GM18951 (cell line): Measurements from ENCODE around the gene SPDYE16.
"Not testable (repeated sequence)": the region's sequence is repeated elsewhere in the genome, so short reads cannot be mapped to it uniquely, and the experiment has no call there.

Experiments used
- POLR2A ChIP-seq: IDR thresholded peaks from 4 replicates; pipeline ENCODE4 v1.6.1; 2011; ENCODE audit warnings: mild to moderate bottlenecking; ENCODE audit not compliant: insufficient read length, insufficient read depth; ENCODE audit errors: extremely low read depth
- in situ Hi-C: fragments of 300-500 bp; cut with MboI; formaldehyde crosslinking; loops from one replicate; pipeline ENCODE4 v1.12.0; 2022; ENCODE audit warnings: low sequenced_read_pairs, mixed read lengths, inconsistent platforms; ENCODE audit not compliant: unreplicated experiment

SPDYE16 gene

DNA sequence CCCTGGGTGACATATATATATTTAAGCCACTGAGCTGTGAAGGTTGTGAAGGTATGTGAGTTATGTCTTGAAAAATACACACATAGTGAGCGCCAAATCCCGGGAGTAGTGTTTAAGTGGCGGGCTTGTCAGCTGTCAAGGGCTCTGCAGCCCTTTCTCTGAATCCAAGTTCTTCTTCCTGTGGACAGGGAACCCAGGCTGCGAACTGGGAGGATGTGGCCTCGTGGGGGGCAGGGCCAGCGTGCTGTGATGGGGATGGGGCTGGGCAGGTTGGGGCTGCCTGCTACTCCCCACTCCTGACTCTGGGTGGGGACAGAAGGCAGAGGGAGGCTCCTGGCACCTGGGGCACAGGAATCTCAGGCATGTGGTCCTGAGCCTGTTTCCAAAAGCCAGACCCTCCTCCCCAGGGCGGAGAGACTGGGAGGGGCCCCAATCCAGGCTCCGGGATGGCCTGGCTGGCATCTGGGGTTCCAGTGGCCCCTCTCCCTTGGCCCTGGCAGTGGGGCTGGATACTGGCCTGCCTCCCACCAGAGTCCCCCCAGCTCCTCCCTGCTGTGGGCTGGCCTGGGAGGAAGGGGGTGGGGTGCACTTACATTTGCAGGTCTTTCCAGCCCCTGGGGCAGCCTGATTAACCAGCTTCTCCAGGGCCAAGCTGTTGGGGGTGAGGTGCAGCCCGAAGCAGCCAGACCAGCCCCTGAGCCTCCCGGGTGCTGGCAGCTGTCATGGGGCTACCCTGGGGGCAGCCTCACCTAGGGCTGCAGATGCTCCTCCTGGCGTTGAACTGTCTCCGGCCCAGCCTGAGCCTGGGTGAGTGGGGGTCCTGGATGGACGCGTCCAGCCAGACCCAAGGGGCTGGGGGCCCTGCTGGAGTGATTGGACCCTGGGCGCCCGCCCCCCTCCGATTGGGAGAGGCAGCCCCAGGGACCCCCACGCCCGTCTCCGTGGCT lies 32.9 kb downstream of the SPDYE16 start, which contains the start of gene UPK3B:
Gene UPK3B (plus strand): TSS at position 622 of the 947 bp plus-strand sequence. CDS start 101 bp downstream, at position 723.
- in situ Hi-C loops = loop anchor here (10.0 to 25.0 kb wide), 3 partner anchors 98 to 998 kb away; partner anchors contain the start of genes SSC4D and ZP3
- no peak for TF ChIP-seq POLR2A

DNA sequence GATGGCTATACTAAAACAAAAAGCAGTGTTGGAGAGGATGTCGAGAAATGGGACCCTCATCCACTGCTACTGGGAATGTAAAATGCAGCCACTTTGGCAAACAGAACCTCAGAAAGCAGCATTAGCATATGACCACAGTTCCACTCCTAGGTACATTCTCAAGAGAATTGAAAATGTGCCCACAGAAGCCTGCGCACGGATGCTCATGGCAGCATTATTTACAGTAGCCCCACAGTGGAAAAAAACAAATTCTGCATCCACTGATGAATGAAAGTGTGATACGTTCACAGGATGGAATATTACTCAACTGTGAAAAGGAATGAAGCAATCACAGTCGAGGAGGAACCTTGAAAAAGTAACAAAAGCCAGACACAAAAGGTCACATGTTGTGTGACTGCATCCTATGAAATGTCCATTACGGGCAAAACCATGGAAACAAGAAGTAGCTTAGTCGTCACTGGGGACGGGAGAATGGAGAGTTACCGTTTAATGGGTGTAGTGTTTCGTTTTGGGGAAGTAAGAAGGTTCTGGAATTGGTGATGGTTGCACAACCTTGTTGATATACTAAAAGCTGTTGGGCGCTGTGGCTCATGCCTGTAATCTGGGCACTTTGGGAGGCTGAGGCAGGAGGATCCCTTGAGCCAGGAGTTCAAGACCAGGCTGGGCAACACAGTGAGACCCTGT lies 35.2 kb downstream of the SPDYE16 start:
- in situ Hi-C loops = loop anchor here (10.0 to 25.0 kb wide), 3 partner anchors 96 to 996 kb away; partner anchors contain the start of genes SSC4D and ZP3
- TF ChIP-seq POLR2A = no peak

DNA sequence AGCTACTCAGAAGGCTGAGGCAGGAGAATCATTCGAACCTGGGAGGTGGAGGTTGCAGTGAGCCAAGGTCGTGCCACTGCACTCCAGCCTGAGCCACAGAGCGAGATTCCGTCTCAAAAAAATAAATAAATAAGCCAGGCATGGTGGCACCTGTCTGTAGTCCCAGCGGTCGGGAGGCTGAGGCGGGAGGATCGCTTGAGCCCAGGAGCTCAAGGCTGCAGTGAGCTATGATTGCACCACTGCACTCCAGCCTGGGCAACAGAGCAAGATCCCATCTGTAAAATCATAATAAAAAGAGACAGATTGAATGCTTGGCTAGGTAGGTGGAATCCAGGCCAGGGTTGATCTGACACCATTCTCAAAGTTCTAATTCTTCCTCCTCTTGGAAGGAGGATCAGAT lies 36.5 kb downstream of the SPDYE16 start:
- in situ Hi-C loops = loop anchor here (10.0 to 25.0 kb wide), 3 partner anchors 94 to 994 kb away; partner anchors contain the start of genes SSC4D and ZP3

DNA sequence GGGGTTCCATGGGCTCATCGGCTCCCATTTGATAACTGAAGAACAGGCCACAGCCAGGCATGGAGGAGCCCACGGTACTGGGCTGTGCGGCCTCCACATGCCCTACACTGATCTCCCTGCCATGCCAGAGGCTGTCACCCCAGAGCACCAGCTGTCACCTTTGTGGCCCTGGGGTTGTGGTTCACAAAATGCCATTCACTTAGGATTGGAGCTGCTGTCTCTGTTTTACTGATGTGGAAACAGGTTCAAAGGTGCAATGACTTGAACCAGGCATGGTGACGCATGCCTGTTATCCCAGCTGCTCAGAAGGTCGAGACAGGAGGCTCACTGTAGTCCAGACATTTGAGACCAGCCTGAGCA lies 37.0 kb downstream of the SPDYE16 start:
- no peak for TF ChIP-seq POLR2A
- in situ Hi-C loops = loop anchor here (10.0 to 25.0 kb wide), 3 partner anchors 94 to 994 kb away; partner anchors contain the start of genes SSC4D and ZP3

DNA sequence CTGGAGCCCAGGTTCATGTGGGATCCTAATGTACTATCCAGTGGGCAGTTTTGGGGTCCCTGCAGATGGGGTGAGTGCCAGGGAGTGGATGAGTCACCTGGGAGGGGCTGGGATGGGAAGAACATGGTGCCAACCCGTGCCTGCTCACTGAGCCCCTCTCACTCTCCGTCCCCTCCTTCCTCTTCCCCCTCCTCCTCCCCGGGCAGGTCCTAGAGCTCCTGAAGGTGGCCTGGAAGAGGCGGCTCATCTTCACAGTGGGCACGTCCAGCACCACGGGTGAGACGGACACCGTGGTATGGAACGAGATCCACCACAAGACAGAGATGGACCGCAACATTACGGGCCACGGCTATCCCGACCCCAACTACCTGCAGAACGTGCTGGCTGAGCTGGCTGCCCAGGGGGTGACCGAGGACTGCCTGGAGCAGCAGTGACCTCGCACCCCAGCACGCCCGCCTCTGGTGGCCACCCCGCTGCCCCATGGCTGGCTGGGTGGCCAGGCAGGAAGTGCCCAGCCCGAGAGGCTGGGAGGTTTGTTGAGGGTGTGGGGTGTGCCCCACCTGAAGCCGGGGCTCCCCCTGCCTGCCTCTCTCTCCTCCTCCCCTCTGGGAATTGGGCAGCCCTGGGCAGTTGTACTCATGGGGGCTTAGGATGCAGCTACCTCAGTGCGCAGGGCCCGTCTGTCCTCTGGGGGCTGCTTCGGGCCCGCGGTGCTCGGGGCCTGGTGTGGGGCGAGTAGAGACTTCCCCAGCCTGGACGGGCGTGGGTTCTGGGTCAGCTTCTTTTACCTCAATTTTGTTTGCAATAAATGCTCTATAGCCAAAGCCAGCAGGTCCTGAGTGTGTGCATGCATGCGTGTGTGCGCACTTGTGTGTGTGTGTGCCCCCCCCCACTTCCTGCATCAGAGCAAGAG lies 37.7 kb downstream of the SPDYE16 start:
- in situ Hi-C loops = loop anchor here (10.0 to 25.0 kb wide), 3 partner anchors 93 to 993 kb away; partner anchors contain the start of genes SSC4D and ZP3

DNA sequence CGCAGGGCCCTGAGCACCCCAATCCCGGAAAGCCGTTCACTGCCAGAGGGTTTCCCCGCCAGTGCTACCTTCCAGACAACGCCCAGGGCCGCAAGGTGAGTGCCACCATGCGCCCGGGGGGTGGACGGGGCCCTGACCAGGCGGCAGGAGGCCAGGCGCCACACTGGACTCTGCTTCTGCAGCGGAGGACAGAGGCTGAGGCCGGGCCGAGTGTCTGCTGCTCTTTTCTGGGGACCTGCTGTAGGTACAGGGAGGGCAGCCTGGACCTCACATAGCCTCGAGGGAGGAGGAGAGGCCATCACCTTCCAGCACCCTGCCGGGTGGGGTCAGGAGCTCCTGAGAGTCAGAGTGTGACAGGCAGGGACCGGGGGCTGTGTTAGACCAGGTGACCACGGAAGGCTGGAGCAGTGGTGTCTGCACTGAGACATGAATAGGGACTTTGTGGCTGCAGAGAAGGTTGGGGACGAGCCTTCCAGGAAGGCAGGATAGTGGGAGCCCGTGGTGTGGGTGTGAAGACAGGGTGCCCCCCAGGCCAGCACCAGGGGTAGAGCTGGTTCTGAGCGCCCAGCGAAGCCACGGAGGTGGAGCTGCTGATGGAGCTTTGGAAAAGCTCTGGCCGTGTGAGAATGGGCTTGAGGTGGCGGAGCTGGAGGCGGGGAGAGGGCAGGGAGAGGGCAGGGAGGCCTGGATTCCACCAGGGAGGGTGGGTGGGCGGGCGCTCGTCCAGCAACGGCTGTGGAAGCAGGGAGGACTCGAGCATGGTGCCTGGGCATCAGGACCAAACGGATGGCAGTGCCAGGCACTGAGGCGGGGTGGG lies 38.5 kb downstream of the SPDYE16 start:
- in situ Hi-C loops = loop anchor here (10.0 to 25.0 kb wide), 3 partner anchors 92 to 992 kb away; partner anchors contain the start of genes SSC4D and ZP3

More for the DNA sequence above, 37.7 kb downstream of the SPDYE16 start:
- no peak for TF ChIP-seq POLR2A

DNA sequence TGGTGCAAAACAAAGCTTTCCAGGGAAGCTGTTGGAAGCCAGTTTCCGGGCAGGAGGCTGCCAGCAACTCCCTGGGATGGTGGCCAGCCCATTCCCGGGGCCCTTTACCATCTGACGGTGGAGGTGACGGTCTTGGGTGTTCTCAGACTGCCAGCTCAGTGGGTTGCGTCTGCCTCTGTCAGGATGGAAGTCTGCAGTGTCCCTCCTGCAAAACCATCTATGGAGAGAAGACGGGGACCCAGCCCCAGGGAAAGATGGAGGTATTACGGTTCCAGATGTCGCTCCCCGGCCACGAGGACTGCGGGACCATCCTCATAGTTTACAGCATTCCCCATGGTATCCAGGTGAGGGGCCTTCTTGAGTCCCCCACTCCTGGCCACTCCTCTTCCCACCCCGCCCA lies 39.9 kb downstream of the SPDYE16 start:
- in situ Hi-C loops = loop anchor here (10.0 to 25.0 kb wide), 3 partner anchors 91 to 991 kb away; partner anchors contain the start of genes SSC4D and ZP3

DNA sequence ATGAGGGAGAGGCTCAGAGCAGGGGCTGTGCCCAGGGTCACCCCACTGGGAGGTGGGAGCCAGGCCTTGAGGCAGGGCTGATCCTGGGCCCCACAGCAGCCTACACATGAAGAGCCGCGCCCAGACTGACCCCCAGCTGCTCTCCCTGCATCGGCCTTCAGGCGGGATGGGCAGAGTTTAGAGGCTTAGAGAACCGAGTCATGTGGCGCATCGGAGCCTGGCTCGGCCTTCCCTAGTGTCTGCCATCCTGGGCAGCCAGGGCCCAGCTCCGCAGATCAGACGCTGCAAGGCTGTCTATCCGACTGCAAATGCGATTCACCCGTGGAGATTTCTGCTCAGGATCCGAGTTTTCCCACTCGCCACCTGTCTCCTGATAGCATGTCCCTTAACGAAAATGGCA lies 40.3 kb downstream of the SPDYE16 start:
- in situ Hi-C loops = loop anchor here (10.0 to 25.0 kb wide), 3 partner anchors 91 to 991 kb away; partner anchors contain the start of genes SSC4D and ZP3

DNA sequence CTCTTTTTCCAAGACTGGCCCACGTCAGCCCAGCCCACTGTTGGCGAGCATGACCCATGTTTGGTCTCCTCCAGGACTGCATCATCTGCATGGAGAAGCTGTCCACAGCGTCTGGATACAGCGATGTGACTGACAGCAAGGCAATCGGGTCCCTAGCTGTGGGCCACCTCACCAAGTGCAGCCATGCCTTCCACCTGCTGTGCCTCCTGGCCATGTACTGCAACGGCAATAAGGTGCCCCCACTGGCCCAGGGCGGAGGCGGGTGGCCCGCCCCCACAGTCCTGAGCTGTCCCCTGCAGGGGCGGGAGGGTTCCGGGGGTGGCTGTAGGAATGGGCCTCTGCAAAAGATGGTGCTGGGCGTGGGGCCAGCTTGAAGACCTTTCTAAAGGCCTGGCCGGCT lies 40.9 kb downstream of the SPDYE16 start:
- in situ Hi-C loops = loop anchor here (10.0 to 25.0 kb wide), 3 partner anchors 90 to 990 kb away; partner anchors contain the start of genes SSC4D and ZP3

DNA sequence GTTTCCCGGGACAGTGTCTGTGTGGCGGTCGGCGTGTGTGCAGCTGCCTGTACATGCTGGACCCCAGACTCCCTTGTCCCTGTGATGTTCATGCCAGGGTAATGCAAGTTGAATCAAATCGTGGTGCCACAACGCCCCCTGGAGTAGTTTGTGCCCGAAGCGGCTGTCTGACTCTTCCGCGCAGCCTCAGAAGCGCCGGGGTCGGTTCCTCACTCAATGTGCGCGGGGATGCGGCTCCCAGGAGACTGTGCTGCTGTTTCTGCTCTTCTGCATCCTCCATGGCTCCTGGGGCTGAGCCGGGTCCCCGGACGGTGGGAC lies 43.2 kb downstream of the SPDYE16 start:
- in situ Hi-C loops = loop anchor here (10.0 to 25.0 kb wide), 3 partner anchors 88 to 988 kb away; partner anchors contain the start of genes SSC4D and ZP3

DNA sequence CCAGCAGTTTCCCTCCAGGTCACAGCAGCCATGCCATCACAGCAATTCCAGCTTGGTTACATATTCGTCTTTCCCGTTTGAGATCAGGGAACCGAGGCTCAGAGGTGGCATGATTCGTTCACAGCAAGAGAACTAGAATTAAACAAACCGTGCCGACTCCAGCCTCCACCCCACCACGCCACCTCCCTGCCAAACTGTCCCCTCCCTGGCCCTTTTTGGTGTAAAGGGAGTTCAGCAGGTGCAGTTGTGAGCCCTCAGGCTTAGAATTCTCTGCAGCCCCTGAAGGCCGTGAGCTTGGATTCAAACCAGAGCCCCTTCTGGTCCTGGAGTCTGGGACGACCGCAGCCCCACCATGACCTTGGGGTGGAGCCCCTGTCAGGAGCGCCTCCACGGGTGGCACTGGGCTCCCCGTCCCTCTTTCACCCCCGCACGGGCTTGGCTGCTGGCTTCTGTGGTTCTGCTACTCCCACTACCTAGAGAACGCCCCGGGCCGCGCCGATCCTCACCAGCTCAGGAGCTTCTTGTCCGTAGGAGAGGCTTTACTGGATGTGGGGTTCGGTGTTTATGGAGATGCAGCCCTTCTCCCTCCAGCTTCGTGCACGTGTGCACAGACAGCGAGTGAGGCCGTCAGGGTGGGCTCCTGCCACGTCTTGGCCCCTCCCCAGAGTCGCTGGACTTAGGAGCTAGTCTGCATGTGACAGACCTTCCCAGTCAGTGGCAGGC lies 43.7 kb downstream of the SPDYE16 start:
- in situ Hi-C loops = not testable (repeated sequence)

DNA sequence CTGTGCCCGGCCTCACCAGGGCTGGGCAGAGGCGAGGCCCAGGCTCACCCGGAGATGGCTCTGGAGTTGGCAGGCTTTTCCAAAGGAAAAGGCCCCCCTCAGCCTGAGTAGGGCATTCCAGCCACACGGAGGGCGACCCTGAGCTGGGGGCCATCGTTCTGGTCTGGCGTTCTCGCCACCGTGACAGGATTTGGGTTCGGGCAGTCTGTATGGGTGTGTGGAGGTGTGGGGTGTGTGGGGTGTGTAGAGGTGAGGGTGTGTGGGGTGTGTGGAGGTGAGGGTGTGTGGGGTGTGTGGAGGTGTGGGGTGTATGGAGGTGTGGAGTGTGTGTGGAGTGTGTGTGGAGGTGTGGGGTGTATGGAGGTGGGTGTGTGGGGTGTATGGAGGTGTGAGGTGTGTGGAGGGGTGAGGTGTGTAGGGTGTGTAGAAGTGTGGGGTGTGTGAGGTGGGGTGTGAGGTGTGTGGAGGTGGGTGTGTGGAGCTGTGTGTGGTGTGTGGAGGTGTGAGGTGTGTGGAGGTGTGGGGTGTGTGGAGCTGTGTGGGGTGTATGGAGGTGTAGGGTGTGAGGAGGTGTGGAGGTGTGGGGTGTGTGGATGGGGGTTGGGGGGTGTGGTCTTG lies 44.4 kb downstream of the SPDYE16 start:
- in situ Hi-C loops = not testable (repeated sequence)

DNA sequence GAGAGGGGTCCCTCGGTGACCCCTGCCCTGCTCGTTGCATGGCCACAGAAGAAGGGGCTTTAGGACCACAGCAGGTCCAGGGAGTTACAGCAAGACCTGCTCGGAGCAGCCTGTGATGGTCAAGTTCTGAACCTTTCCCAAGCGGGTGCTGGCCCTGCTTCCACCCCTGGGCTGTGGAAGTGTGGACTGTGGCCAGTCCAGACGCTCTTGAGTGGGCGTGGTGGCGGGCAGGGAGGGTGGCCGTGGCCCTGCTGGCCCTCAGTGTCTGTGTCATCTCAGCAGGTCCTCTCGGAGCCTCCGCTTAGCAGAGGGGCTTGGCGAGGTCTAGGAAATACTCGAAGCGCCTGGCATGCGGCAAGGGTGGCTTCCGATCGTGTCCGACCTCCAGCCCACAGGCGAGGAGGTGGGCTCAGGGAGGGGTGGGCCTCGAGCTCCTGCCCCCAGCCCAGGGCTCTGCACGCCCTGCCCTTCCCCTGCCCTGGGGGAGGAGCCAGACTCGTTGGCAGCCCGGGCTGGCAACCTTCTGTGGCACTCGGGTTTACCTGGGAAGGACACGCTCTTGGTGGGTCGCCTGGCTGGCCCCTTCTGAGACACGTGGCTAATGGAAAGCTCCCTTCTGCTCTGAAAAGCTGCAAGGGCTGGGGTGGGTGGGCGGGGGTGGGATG lies 45.0 kb downstream of the SPDYE16 start:
- in situ Hi-C loops = not testable (repeated sequence)

DNA sequence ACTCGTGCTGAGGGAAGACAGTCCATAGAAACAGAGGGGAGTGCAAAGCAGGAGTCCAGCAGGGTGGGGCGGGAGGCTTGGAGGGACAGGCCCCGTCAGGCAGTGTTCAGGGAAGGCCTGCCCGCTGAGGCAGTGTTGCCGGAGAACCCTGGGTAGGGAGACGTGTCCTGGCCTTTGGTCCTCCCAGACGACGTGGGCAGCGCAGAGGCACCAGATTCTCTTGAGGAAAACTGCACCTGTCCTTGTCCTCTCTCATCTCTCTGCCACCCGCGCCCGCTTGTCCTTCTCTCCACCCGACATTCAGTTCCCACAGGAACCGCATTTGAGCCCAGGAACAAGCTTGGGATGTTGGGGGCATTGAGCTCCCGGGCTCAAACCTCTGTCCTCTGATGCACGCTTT lies 47.4 kb downstream of the SPDYE16 start:
- in situ Hi-C loops = not testable (repeated sequence)

DNA sequence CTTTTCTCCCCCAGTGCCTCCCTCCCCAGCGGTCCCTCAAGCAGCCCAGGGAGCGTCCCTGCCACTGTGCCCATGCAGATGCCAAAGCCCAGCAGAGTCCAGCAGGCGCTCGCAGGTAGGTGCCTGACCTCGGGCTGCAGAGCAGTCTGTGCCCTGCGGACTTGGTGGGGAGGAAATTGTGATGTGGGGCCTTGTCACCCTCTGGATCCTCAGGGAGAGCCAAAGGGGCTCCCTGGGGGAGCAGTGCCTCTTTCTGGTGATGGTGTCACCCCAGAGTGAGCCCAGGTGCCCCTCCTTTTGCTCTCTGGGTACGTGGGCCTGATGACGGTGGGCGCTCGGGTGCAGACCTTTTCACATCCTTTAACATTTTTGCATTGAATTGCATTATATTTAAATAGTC lies 51.0 kb downstream of the SPDYE16 start:
- in situ Hi-C loops = not testable (repeated sequence)

DNA sequence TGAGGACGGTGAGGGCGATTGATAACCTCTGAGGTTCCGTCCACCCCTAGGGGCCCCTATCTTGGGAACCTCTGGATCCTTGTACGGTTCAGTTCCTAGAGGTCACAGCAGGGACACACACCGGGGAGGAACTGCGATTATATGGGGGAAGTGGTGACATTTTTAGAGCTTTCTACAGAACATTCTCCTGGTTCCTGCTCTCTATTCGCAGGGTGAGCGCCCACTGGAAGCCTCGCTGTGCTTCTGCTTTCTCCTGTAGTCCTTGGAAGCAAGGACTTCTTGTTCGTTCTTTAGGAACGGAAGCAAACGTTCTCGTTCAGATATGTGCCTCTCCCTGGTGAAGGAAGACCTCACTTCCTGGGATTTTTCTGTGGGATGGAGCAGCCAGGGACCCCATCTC lies 55.1 kb downstream of the SPDYE16 start:
- in situ Hi-C loops = not testable (repeated sequence)

DNA sequence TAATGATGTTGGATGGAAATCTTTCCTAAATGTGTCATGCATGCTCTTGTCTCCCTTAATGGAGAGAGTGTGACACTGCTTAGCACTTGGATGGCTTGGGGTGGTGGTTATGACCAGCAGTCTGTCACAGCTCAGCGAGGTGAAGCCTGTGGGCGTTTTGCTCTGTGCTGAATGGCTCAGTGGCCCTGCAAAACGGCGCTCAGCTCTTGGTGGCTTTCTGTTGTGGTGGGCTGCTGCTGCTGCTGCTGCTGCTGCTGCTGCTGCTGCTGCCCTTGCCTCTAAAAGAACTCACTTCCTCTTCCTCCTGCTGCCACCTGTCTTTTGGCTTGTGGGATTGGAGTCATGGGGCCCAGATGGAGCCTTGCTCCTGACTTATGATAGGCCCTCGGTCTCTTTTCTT lies 56.5 kb downstream of the SPDYE16 start:
- in situ Hi-C loops = not testable (repeated sequence)
